ENCODE results near the gene SLC37A4. TPM values are rescaled to one million over a fixed set of nuclear protein-coding genes. Genes with fewer than 3 reads are reported as not detected.

SLC37A4 gene
- total and polyA plus RNA-seq, 2 of the 8 experiments (the other 6 are each of a cell fraction or from before 2014, with no cell fraction given): 35.1 to 91.9 TPM

DNA sequence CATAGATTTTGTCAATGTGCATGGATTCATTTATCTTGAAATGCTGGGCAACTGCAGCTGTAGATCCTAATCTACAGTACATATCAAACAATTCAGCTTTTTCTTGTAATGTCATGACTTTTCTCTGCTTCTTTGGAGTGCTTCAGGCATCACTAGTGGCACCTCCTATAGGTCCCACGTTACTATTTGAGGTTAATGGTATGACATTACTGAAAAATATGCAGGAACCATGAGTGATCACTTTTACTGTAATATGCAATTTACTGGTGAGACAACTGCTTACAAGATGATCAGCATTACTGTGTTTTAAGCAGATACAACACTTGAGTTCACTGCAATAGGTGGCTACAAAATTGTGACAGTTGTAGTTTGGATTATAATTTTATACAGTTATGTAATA is 29.8 kb downstream of the SLC37A4 start:
- H3K9ac ChIP-seq (replicated peaks in 1 of 4; ENCODE audit: extremely low read depth in 1 of 4, low read depth in 3 of 4, low read length in 3 of 4): no peak overlapping the region; a peak in 1 of 7 replicates
- no peak overlapping the region for H4K8ac ChIP-seq (ENCODE audit: extremely low read depth, insufficient read depth, low read length)
- H3K56ac ChIP-seq (replicated peaks; ENCODE audit: insufficient read length, low read depth, low read length): no peak overlapping the region
- WGBS, 2 experiments (ENCODE audit: extremely low coverage in 1 of 2, insufficient coverage in 1 of 2, insufficient read length in 1 of 2, insufficient replicate concordance in 2 of 2, low coverage in 1 of 2, low lambda C conversion rate in 2 of 2, missing lambda C conversion rate in 1 of 2): 80% methylated on average over 1 of the region's 1 CpG; no CpG with 5 or more reads in 1 of the 2 experiments
- no peak for DNase-seq (ENCODE audit: low read depth in 1 of 2, low spot score in 2 of 2)
- H2AFZ ChIP-seq (ENCODE audit: low read length): no peak overlapping the region
- no peaks in the 10 kb centered on the region for H3K27me3 ChIP-seq (replicated peaks in 1 of 4; ENCODE audit: control insufficient read depth in 3 of 4, extremely low read depth in 1 of 4, insufficient read depth in 3 of 4, low read length in 3 of 4)
- H3K14ac ChIP-seq (ENCODE audit: insufficient read length): no peak overlapping the region
- peaks cover 6 to 42% (median 22%) of the 10 kb centered on the region in 4 experiments; a peak in 7 of 8 replicates for H3K36me3 ChIP-seq (ENCODE audit: control insufficient read depth in 2 of 4, insufficient read depth in 4 of 4, low read length in 3 of 4)
- no peak overlapping the region for H2BK15ac ChIP-seq (ENCODE audit: low read length)
- no peak overlapping the region for H3K4me3 ChIP-seq (ENCODE audit: extremely low read depth in 1 of 4, insufficient read depth in 2 of 4, low read depth in 3 of 4, low read length in 4 of 4)
- no peak overlapping the region for H2AK5ac ChIP-seq (ENCODE audit: low read depth, low read length)
- no peak overlapping the region for H4K91ac ChIP-seq (replicated peaks; ENCODE audit: insufficient read length, low read length)
- peaks cover 0 to 44% of the 10 kb centered on the region in 2 experiments; a peak in 3 of 4 replicates for H3K79me2 ChIP-seq (ENCODE audit: control insufficient read depth in 1 of 2, insufficient read depth in 2 of 2, low read length in 2 of 2)
- H2BK12ac ChIP-seq (ENCODE audit: low read depth, low read length): no peak overlapping the region
- ChIA-PET CTCF (ENCODE audit: partially characterized antibody) (no interaction called here), POLR2A (ENCODE audit: partially characterized antibody) (interaction anchor here (2.6 to 15.2 kb wide), 2 partner anchors 14 to 23 kb away, joined by 5 to 264 read pairs; partner anchors contain the start of genes RPS25 and TRAPPC4)
- H3K4me2 ChIP-seq (ENCODE audit: insufficient read depth in 1 of 2, low read depth in 2 of 2, low read length in 2 of 2): no peak overlapping the region
- no peak overlapping the region for H2BK20ac ChIP-seq (ENCODE audit: low read length)
- H3K4ac ChIP-seq (replicated peaks; ENCODE audit: insufficient read length, low read depth, low read length): no peak overlapping the region
- no peaks in the 10 kb centered on the region for H4K20me1 ChIP-seq (replicated peaks in 1 of 2; ENCODE audit: control insufficient read depth in 1 of 2, insufficient read depth in 2 of 2, low read length in 2 of 2)
- H3K4me1 ChIP-seq (replicated peaks in 1 of 4; ENCODE audit: control insufficient read depth in 3 of 4, insufficient read depth in 4 of 4, low read length in 3 of 4): peaks cover 0 to 6% (median under 1%) of the 10 kb centered on the region in 4 experiments; a peak in 2 of 7 replicates
- H3K9me3 ChIP-seq (ENCODE audit: insufficient read depth in 2 of 2, low read depth in 1 of 2, low read length in 1 of 2): no peaks in the 10 kb centered on the region
- H2BK120ac ChIP-seq (replicated peaks; ENCODE audit: low read depth, low read length): no peak overlapping the region
- peaks cover 12% of the 10 kb centered on the region for H3K23me2 ChIP-seq (ENCODE audit: low read depth, low read length)
- no peak overlapping the region for H3K18ac ChIP-seq (ENCODE audit: extremely low read depth, low read length)
- H4K5ac ChIP-seq (ENCODE audit: insufficient read length, low read depth, low read length): no peak overlapping the region
- no peak overlapping the region for H2BK5ac ChIP-seq (ENCODE audit: low read depth, low read length)
- no peak overlapping the region for H3K23ac ChIP-seq (ENCODE audit: insufficient read length)
- H3K79me1 ChIP-seq (ENCODE audit: low read depth, low read length): peaks cover 7% of the 10 kb centered on the region
- no peak overlapping the region for H3K27ac ChIP-seq (ENCODE audit: low read depth, low read length)
- no peak for FAIRE-seq
- TF ChIP-seq, protein P1, sequence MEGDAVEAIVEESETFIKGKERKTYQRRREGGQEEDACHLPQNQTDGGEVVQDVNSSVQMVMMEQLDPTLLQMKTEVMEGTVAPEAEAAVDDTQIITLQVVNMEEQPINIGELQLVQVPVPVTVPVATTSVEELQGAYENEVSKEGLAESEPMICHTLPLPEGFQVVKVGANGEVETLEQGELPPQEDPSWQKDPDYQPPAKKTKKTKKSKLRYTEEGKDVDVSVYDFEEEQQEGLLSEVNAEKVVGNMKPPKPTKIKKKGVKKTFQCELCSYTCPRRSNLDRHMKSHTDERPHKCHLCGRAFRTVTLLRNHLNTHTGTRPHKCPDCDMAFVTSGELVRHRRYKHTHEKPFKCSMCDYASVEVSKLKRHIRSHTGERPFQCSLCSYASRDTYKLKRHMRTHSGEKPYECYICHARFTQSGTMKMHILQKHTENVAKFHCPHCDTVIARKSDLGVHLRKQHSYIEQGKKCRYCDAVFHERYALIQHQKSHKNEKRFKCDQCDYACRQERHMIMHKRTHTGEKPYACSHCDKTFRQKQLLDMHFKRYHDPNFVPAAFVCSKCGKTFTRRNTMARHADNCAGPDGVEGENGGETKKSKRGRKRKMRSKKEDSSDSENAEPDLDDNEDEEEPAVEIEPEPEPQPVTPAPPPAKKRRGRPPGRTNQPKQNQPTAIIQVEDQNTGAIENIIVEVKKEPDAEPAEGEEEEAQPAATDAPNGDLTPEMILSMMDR (IDR thresholded peaks at IDR 0.05; ENCODE audit: control extremely low read depth in 1 of 3, insufficient read depth in 1 of 3, low read depth in 1 of 3, low read length in 3 of 3): no peak
- TF ChIP-seq CREB1 (IDR thresholded peaks at IDR 0.05) (no peak), SP4 (IDR thresholded peaks at IDR 0.05; ENCODE audit: low read length) (no peak), TEAD4 (IDR thresholded peaks at IDR 0.05; ENCODE audit: low read depth, low read length) (no peak), PHF8 (conservative IDR thresholded peaks at IDR 0.05; ENCODE audit: low read depth, low read length) (no peak), FOSL1 (IDR thresholded peaks at IDR 0.05; ENCODE audit: insufficient read depth, low read depth, low read length) (no peak), NANOG (IDR thresholded peaks at IDR 0.05; ENCODE audit: insufficient read depth, low read depth, low read length, poor library complexity, severe bottlenecking) (no peak), KDM1A (IDR thresholded peaks at IDR 0.05; ENCODE audit: borderline replicate concordance, low read length) (no peak), EGR1 (IDR thresholded peaks at IDR 0.05; ENCODE audit: borderline replicate concordance, low read depth, low read length) (no peak), JUN (IDR thresholded peaks at IDR 0.05; ENCODE audit: low read depth, low read length) (no peak), HDAC2 (IDR thresholded peaks at IDR 0.05; ENCODE audit: borderline replicate concordance in 1 of 2, low read depth in 2 of 2, low read length in 2 of 2) (no peak)
